Measurements from ENCODE around the gene NEB. TPM values are rescaled to one million over a fixed set of nuclear protein-coding genes. Genes with fewer than 3 reads are reported as not detected.
A peak's percentile ranks its signal among the peaks of the same experiment; 100 is the strongest.

Gene NEB
- total and polyA plus RNA-seq, 7 donors = 796 to 7,790 (median 2,020) TPM

GRCh38 chr2:151482171-151482725 lies 252.0 kb downstream of the NEB start:
- no peak for DNase-seq
- no peak for TF ChIP-seq CTCF (IDR thresholded peaks at IDR 0.05)
- no peaks in the 10 kb centered on the region for H3K4me1 ChIP-seq
- ATAC-seq = peak in 2 of 4 donors; percentile 22 to 28
- intact Hi-C loops (cut with DNase I) = no loop called here
- H3K36me3 ChIP-seq (ENCODE audit: insufficient read depth in 1 of 2, low read depth in 1 of 2) = peaks cover 9 to 79% of the 10 kb centered on the region in 2 donors
- H3K27me3 ChIP-seq (ENCODE audit: insufficient read depth in 3 of 3, low read length in 2 of 3) = no peaks in the 10 kb centered on the region
- 78 to 93% (median 81%) methylated on average over 4 of the region's 4 CpGs for WGBS, 3 donors
- peak overlapping the region; percentile 7 for H3K27ac ChIP-seq
- H3K4me3 ChIP-seq = no peak overlapping the region
- no peaks in the 10 kb centered on the region for H3K9me3 ChIP-seq

GRCh38 chr2:151481744-151482143 lies 252.5 kb downstream of the NEB start:
- intact Hi-C loops (cut with DNase I) = no loop called here
- Histone ChIP-seq H3K9me3 (no peaks in the 10 kb centered on the region), H3K27ac (peak overlapping the region; percentile 7), H3K4me1 (no peaks in the 10 kb centered on the region), H3K36me3 (ENCODE audit: insufficient read depth in 1 of 2, low read depth in 1 of 2) (peaks cover 9 to 79% of the 10 kb centered on the region in 2 donors), H3K4me3 (no peak overlapping the region), H3K27me3 (ENCODE audit: insufficient read depth in 3 of 3, low read length in 2 of 3) (no peaks in the 10 kb centered on the region)
- ATAC-seq = no peak
- WGBS, 3 donors = 93 to 95% (median 94%) methylated on average over 5 of the region's 5 CpGs
- TF ChIP-seq CTCF (IDR thresholded peaks at IDR 0.05) = no peak
- no peak for DNase-seq

GRCh38 chr2:151478011-151478410 lies 256.3 kb downstream of the NEB start:
- H3K4me3 ChIP-seq = no peak overlapping the region
- no peaks in the 10 kb centered on the region for H3K4me1 ChIP-seq
- H3K27ac ChIP-seq = peak overlapping the region; percentile 6
- DNase-seq (no peak), ATAC-seq (peak in 2 of 4 donors; percentile 2 to 3)
- intact Hi-C loops (cut with DNase I) = no loop called here
- no peak for TF ChIP-seq CTCF (IDR thresholded peaks at IDR 0.05)
- WGBS, 3 donors = 62 to 87% (median 71%) methylated on average over 4 of the region's 4 CpGs
- H3K36me3 ChIP-seq (ENCODE audit: insufficient read depth in 1 of 2, low read depth in 1 of 2) = peaks cover 0 to 73% of the 10 kb centered on the region in 2 donors
- no peaks in the 10 kb centered on the region for H3K9me3 ChIP-seq
- no peaks in the 10 kb centered on the region for H3K27me3 ChIP-seq (ENCODE audit: insufficient read depth in 3 of 3, low read length in 2 of 3)

- Histone ChIP-seq H3K36me3 (ENCODE audit: insufficient read depth in 1 of 2, low read depth in 1 of 2) (peaks cover 0 to 56% of the 10 kb centered on the region in 2 donors), H3K27ac (no peak overlapping the region), H3K27me3 (ENCODE audit: insufficient read depth in 3 of 3, low read length in 2 of 3) (no peaks in the 10 kb centered on the region), H3K4me3 (no peak overlapping the region), H3K9me3 (no peaks in the 10 kb centered on the region), H3K4me1 (no peaks in the 10 kb centered on the region)
- intact Hi-C loops (cut with DNase I) = no loop called here
- WGBS, 3 donors = 35 to 78% (median 44%) methylated on average over 1 of the region's 1 CpG
- no peak for DNase-seq
- TF ChIP-seq CTCF (IDR thresholded peaks at IDR 0.05) = no peak
- peak in 1 of 4 donors; percentile 11 for ATAC-seq
These were observed 258.0 kb downstream of the NEB start for GRCh38 chr2:151476287-151476686.

- Histone ChIP-seq H3K4me1 (no peaks in the 10 kb centered on the region), H3K4me3 (no peak overlapping the region), H3K9me3 (no peaks in the 10 kb centered on the region), H3K27ac (no peak overlapping the region), H3K36me3 (ENCODE audit: insufficient read depth in 1 of 2, low read depth in 1 of 2) (peaks cover 0 to 54% of the 10 kb centered on the region in 2 donors), H3K27me3 (ENCODE audit: insufficient read depth in 3 of 3, low read length in 2 of 3) (no peaks in the 10 kb centered on the region)
- TF ChIP-seq CTCF (IDR thresholded peaks at IDR 0.05) = no peak
- 65 to 79% (median 67%) methylated on average over 2 of the region's 2 CpGs for WGBS, 3 donors
- no peak for ATAC-seq
- intact Hi-C loops (cut with DNase I) = no loop called here
- DNase-seq = no peak
These were observed 259.2 kb downstream of the NEB start for GRCh38 chr2:151475071-151475470.

All from psoas muscle (tissue), 8 donors.